ENCODE data around the gene GOLGA7B. TPM values are rescaled to one million over a fixed set of nuclear protein-coding genes. Genes with fewer than 3 reads are reported as not detected.
"Not testable (repeated sequence)": the region's sequence is repeated elsewhere in the genome, so short reads cannot be mapped to it uniquely, and the experiment has no call there.

The GOLGA7B gene
- total RNA-seq, 1 donor from 2014 or later = 2.5 TPM

GRCh38 chr10:97843281-97843671 is 6.4 kb upstream of the GOLGA7B start:
- intact Hi-C loops (cut with DNase I) = no loop called here
- H3K36me3 ChIP-seq = no peaks in the 10 kb centered on the region
- DNase-seq (ENCODE audit: extremely low spot score in 2 of 2) = no peak
- TF ChIP-seq CTCF (IDR thresholded peaks at IDR 0.05) = no peak
- no peak for TF ChIP-seq POLR2A (IDR thresholded peaks at IDR 0.05)
- no peak for TF ChIP-seq POLR2AphosphoS5 (IDR thresholded peaks at IDR 0.05; ENCODE audit: insufficient read depth in 1 of 2, low read depth in 1 of 2)
- H3K9me3 ChIP-seq = no peaks in the 10 kb centered on the region
- no peak overlapping the region for H3K4me3 ChIP-seq
- H3K4me1 ChIP-seq = peaks cover 7% of the 10 kb centered on the region
- H3K27ac ChIP-seq = no peak overlapping the region
- H3K27me3 ChIP-seq = no peaks in the 10 kb centered on the region

- H3K27me3 ChIP-seq; H3K4me1 ChIP-seq; H3K4me3 ChIP-seq; intact Hi-C loops (cut with DNase I); DNase-seq (ENCODE audit: extremely low spot score in 2 of 2); H3K9me3 ChIP-seq; H3K27ac ChIP-seq; H3K36me3 ChIP-seq: not testable (repeated sequence)
Measured at GRCh38 chr10:97843972-97844371, 5.7 kb upstream of the GOLGA7B start.

- Histone ChIP-seq H3K36me3 (no peaks in the 10 kb centered on the region), H3K4me1 (peaks cover 7% of the 10 kb centered on the region), H3K4me3 (no peak overlapping the region), H3K9me3 (no peaks in the 10 kb centered on the region), H3K27ac (no peak overlapping the region), H3K27me3 (no peaks in the 10 kb centered on the region)
- intact Hi-C loops (cut with DNase I) = no loop called here
- no peak for DNase-seq (ENCODE audit: extremely low spot score in 2 of 2)
- TF ChIP-seq POLR2A (IDR thresholded peaks at IDR 0.05) = no peak
- no peak for TF ChIP-seq POLR2AphosphoS5 (IDR thresholded peaks at IDR 0.05; ENCODE audit: insufficient read depth in 1 of 2, low read depth in 1 of 2)
- TF ChIP-seq CTCF (IDR thresholded peaks at IDR 0.05) = no peak
Measured at GRCh38 chr10:97844678-97845077, 5.0 kb upstream of the GOLGA7B start.

- H3K4me3 ChIP-seq = peak overlapping the region; percentile 50 to 55
- H3K9me3 ChIP-seq = no peaks in the 10 kb centered on the region
- no peaks in the 10 kb centered on the region for H3K27me3 ChIP-seq
- H3K36me3 ChIP-seq = no peaks in the 10 kb centered on the region
- no peak for DNase-seq (ENCODE audit: extremely low spot score in 2 of 2)
- H3K4me1 ChIP-seq = peaks cover 16% of the 10 kb centered on the region
- H3K27ac ChIP-seq = no peak overlapping the region
- intact Hi-C loops (cut with DNase I) = no loop called here
- TF ChIP-seq POLR2A (IDR thresholded peaks at IDR 0.05) (no peak), POLR2AphosphoS5 (IDR thresholded peaks at IDR 0.05; ENCODE audit: insufficient read depth in 1 of 2, low read depth in 1 of 2) (no peak), CTCF (IDR thresholded peaks at IDR 0.05) (no peak)
Measured at GRCh38 chr10:97849103-97849686, 448 bp upstream of the GOLGA7B start.

- DNase-seq (ENCODE audit: extremely low spot score in 2 of 2) = no peak
- Histone ChIP-seq H3K27me3 (no peaks in the 10 kb centered on the region), H3K4me1 (peaks cover 16% of the 10 kb centered on the region), H3K27ac (no peak overlapping the region), H3K9me3 (no peaks in the 10 kb centered on the region), H3K36me3 (no peaks in the 10 kb centered on the region), H3K4me3 (peak overlapping the region; percentile 50 to 55)
- intact Hi-C loops (cut with DNase I) = no loop called here
- TF ChIP-seq POLR2AphosphoS5 (IDR thresholded peaks at IDR 0.05; ENCODE audit: insufficient read depth in 1 of 2, low read depth in 1 of 2) (no peak), POLR2A (IDR thresholded peaks at IDR 0.05) (no peak), CTCF (IDR thresholded peaks at IDR 0.05) (no peak)
Measured at GRCh38 chr10:97850446-97850845, 803 bp downstream of the GOLGA7B start.

Measured in vagina (tissue), 2 donors.